ENCODE measurements around the gene IGFN1. TPM values are rescaled to one million over a fixed set of nuclear protein-coding genes. Genes with fewer than 3 reads are reported as not detected.
A peak's percentile ranks its signal among the peaks of the same experiment; 100 is the strongest.

IGFN1 gene
- total and polyA plus RNA-seq, 9 of the 15 experiments (the other 6 are each of a cell fraction or from before 2014, with no cell fraction given), result 0.04 TPM; not detected in 8

DNA sequence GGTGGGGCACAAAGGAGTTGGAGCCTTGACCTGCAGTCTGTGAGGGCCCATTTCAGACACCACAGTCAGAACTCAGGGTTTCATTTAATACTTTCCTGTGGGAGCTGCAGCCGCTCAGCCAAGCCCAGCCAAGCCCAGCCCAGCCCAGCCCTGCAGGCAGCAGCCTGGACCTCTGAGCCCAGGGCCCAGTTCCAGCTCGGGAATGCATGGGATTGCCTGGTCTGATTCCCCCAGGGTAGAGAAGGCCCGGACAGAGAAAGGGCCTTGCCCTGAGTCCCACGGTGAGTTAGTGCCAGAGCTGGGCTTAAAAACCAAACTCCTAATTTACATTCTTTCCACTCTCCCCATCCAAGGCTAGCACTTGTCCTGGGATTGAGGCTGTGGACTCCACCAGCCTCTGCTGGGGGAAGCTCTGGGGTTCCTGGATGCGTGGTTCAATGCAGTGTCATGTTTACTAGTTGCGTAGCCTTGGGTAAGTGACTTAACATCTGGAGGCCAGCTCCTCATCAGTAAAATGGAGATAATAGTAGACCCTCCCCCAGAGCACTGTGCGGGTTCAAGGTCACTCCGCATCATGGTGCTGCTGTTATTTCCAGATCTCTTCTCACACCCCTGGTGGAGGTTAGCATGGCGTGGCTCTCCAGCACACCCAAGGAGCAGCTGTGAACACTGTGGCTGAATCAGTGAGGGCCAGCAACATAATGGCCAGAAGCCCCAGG, 63.4 kb downstream of the IGFN1 start:
- CTCF ChIA-PET (ENCODE audit: low intra/inter-chr PET ratio), result interaction anchor here (0.6 to 3.3 kb wide), 6 partner anchors 93 to 259 kb away, joined by 3 to 60 read pairs (median 7); no protein-coding TSS in a partner anchor
- Histone ChIP-seq H3K9ac (ENCODE audit: insufficient read depth in 1 of 2, low read depth in 2 of 2, low read length in 2 of 2) (no peak overlapping the region), H3K27ac (ENCODE audit: extremely low read depth, low read depth, low read length) (no peak overlapping the region), H3K36me3 (ENCODE audit: control insufficient read depth, insufficient read depth, low read length) (no peaks in the 10 kb centered on the region), H3K4me1 (replicated peaks in 1 of 2; ENCODE audit: control insufficient read depth in 2 of 2, insufficient read depth in 2 of 2, low read length in 2 of 2) (peaks cover 0 to 14% of the 10 kb centered on the region in 2 experiments; a peak in 1 of 5 replicates), H4K20me1 (replicated peaks; ENCODE audit: control insufficient read depth, insufficient read depth, low read length) (peaks cover 14% of the 10 kb centered on the region), H3K9me1 (ENCODE audit: control insufficient read depth, insufficient read depth, low read length) (peaks cover 3% of the 10 kb centered on the region), H3K9me3 (replicated peaks; ENCODE audit: control insufficient read depth, insufficient read depth, low read depth, low read length) (no peaks in the 10 kb centered on the region), H2AFZ (ENCODE audit: low read depth, low read length) (no peak overlapping the region), H3K79me2 (ENCODE audit: control insufficient read depth, insufficient read depth, low read length) (no peaks in the 10 kb centered on the region), H3K4me3 (no peak overlapping the region), H3K4me2 (ENCODE audit: insufficient read depth, low read length) (no peak overlapping the region), H3K27me3 (ENCODE audit: control insufficient read depth in 2 of 2, insufficient read depth in 2 of 2, low read length in 2 of 2) (peaks cover 0 to 40% of the 10 kb centered on the region in 2 experiments; a peak in 3 of 5 replicates)
- ATAC-seq (peak; percentile 50), FAIRE-seq (no peak), DNase-seq (ENCODE audit: extremely low read depth in 1 of 4, low spot score in 3 of 4) (no peak)
- POLR2A ChIA-PET, result interaction anchor here (0.6 kb wide), 1 partner anchor 822 kb away, joined by 3 read pairs; no protein-coding TSS in a partner anchor
- no TSS peak for BruUV-seq (replicated peaks)
- intact Hi-C loops (cut with micrococcal nuclease), result loop anchor here (1.0 to 5.0 kb wide), 3 partner anchors 93 to 154 kb away; no protein-coding TSS in a partner anchor
- TF ChIP-seq FOS (IDR thresholded peaks at IDR 0.05; ENCODE audit: extremely low read depth, insufficient read length) (no peak), SRSF1 (IDR thresholded peaks at IDR 0.05; ENCODE audit: low read depth, low read length) (no peak), ZNF263 (CRISPR knock-in tag; IDR thresholded peaks at IDR 0.05; ENCODE audit: borderline replicate concordance) (no peak), PPARD (CRISPR knock-in tag; IDR thresholded peaks at IDR 0.05) (no peak), ATF1 (CRISPR knock-in tag; IDR thresholded peaks at IDR 0.05) (no peak), ATF1 (tag; IDR thresholded peaks at IDR 0.05) (no peak), ZNF24 (IDR thresholded peaks at IDR 0.05) (no peak), CHCHD3 (CRISPR knock-in tag; IDR thresholded peaks at IDR 0.05) (no peak), HMG20A (CRISPR knock-in tag; conservative IDR thresholded peaks at IDR 0.05) (no peak), ZNF41 (CRISPR knock-in tag; conservative IDR thresholded peaks at IDR 0.05) (no peak), ZNF23 (CRISPR knock-in tag; IDR thresholded peaks at IDR 0.05) (no peak), MTA1 (IDR thresholded peaks at IDR 0.05; ENCODE audit: borderline replicate concordance) (no peak), HIVEP1 (CRISPR knock-in tag; IDR thresholded peaks at IDR 0.05) (no peak), CTBP1 (IDR thresholded peaks at IDR 0.05; ENCODE audit: borderline replicate concordance) (no peak)
- TF ChIP-seq, protein P1, sequence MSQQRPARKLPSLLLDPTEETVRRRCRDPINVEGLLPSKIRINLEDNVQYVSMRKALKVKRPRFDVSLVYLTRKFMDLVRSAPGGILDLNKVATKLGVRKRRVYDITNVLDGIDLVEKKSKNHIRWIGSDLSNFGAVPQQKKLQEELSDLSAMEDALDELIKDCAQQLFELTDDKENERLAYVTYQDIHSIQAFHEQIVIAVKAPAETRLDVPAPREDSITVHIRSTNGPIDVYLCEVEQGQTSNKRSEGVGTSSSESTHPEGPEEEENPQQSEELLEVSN (IDR thresholded peaks at IDR 0.05; ENCODE audit: borderline replicate concordance in 1 of 2, extremely low read depth in 1 of 2, insufficient read depth in 1 of 2, insufficient read length in 1 of 2, low read depth in 1 of 2, low read length in 1 of 2, poor library complexity in 1 of 2, severe bottlenecking in 1 of 2), result no peak
- TF ChIP-seq, protein P2, sequence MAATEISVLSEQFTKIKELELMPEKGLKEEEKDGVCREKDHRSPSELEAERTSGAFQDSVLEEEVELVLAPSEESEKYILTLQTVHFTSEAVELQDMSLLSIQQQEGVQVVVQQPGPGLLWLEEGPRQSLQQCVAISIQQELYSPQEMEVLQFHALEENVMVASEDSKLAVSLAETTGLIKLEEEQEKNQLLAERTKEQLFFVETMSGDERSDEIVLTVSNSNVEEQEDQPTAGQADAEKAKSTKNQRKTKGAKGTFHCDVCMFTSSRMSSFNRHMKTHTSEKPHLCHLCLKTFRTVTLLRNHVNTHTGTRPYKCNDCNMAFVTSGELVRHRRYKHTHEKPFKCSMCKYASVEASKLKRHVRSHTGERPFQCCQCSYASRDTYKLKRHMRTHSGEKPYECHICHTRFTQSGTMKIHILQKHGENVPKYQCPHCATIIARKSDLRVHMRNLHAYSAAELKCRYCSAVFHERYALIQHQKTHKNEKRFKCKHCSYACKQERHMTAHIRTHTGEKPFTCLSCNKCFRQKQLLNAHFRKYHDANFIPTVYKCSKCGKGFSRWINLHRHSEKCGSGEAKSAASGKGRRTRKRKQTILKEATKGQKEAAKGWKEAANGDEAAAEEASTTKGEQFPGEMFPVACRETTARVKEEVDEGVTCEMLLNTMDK (IDR thresholded peaks at IDR 0.05; ENCODE audit: borderline replicate concordance, insufficient read depth, low read depth, low read length, poor library complexity, severe bottlenecking), result no peak
- TF ChIP-seq, protein P3, sequence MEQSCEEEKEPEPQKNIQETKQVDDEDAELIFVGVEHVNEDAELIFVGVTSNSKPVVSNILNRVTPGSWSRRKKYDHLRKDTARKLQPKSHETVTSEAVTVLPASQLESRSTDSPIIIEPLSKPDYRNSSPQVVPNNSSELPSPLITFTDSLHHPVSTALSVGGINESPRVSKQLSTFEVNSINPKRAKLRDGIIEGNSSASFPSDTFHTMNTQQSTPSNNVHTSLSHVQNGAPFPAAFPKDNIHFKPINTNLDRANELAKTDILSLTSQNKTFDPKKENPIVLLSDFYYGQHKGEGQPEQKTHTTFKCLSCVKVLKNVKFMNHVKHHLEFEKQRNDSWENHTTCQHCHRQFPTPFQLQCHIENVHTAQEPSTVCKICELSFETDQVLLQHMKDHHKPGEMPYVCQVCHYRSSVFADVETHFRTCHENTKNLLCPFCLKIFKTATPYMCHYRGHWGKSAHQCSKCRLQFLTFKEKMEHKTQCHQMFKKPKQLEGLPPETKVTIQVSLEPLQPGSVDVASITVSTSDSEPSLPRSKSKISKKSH (CRISPR knock-in tag; IDR thresholded peaks at IDR 0.05), result no peak
- in situ Hi-C loops (cut with MboI), result no loop called here
- 15% methylated on average over 9 of the region's 9 CpGs for WGBS (ENCODE audit: insufficient coverage, low coverage, missing lambda C conversion rate)

Data from K562 (cell line).